ENCODE measurements around the gene SLC34A1.

DNA sequence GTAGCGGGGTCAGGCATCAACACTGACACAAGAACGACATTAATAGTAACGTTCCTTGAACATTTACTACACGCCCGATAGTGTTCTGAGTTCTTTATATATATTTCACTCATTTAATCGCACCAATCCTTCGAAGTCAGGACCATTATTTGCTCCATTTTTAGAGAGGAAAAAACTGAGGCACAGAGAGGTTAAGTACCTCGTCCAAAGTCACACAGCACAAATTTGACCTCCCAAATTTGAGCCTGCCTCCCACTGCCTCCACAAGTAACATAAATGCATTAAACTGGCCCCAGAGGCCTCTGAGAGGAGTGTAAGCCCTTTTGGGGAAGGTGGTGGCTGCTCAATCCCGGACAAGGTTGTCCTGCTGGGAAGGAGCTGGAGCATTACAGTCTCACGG, 20.7 kb upstream of the SLC34A1 start:
- TF ChIP-seq, protein P1, sequence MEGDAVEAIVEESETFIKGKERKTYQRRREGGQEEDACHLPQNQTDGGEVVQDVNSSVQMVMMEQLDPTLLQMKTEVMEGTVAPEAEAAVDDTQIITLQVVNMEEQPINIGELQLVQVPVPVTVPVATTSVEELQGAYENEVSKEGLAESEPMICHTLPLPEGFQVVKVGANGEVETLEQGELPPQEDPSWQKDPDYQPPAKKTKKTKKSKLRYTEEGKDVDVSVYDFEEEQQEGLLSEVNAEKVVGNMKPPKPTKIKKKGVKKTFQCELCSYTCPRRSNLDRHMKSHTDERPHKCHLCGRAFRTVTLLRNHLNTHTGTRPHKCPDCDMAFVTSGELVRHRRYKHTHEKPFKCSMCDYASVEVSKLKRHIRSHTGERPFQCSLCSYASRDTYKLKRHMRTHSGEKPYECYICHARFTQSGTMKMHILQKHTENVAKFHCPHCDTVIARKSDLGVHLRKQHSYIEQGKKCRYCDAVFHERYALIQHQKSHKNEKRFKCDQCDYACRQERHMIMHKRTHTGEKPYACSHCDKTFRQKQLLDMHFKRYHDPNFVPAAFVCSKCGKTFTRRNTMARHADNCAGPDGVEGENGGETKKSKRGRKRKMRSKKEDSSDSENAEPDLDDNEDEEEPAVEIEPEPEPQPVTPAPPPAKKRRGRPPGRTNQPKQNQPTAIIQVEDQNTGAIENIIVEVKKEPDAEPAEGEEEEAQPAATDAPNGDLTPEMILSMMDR (IDR thresholded peaks at IDR 0.05) = no peak
- TF ChIP-seq POLR2AphosphoS5 (IDR thresholded peaks at IDR 0.05) = no peak

Measured in esophagus muscularis mucosa (tissue), 3 donors.